Transverse colon (tissue), 4 donors: ENCODE data around the gene PCDHB15. TPM values are rescaled to one million over a fixed set of nuclear protein-coding genes. Genes with fewer than 3 reads are reported as not detected.
"Not testable (repeated sequence)": the region's sequence is repeated elsewhere in the genome, so short reads cannot be mapped to it uniquely, and the experiment has no call there.

ENCODE experiments used
- DNase-seq: peaks from one replicate; pipeline ENCODE4 v3.0.0-alpha.2; 2019
- H3K27ac ChIP-seq, 4 donors: fragments of 200-600 bp; sonication (generic); 2 replicates each; pipeline ENCODE4 v1.5.1; 2016 to 2018; ENCODE audit warnings: inconsistent platforms in 4 of 4
- H3K27me3 ChIP-seq: fragments of 200-600 bp; sonication (generic); 2 replicates; pipeline ENCODE4 v1.5.1; 2017; ENCODE audit warnings: inconsistent platforms
- H3K36me3 ChIP-seq, 4 donors: fragments of 200-600 bp; sonication (generic); 2 replicates each; pipeline ENCODE4 v1.5.1; 2017 to 2019; ENCODE audit warnings: inconsistent platforms in 4 of 4
- H3K4me1 ChIP-seq, 4 donors: fragments of 200-600 bp; sonication (generic); 2 replicates each; pipeline ENCODE4 v1.5.1; 2017 to 2020; ENCODE audit warnings: inconsistent platforms in 4 of 4
- H3K4me3 ChIP-seq, 4 donors: fragments of 200-600 bp; sonication (generic); 1 replicate in 1 of 4; 2 replicates in 3 of 4; pipeline versions ENCODE4 v1.5.1 to v1.6.1; 2017 to 2019; ENCODE audit warnings: inconsistent platforms in 4 of 4
- H3K9me3 ChIP-seq, 2 donors: fragments of 200-600 bp; sonication (generic); 2 replicates each; pipeline ENCODE4 v1.5.1; 2017 to 2019; ENCODE audit warnings: inconsistent platforms in 2 of 2
- CTCF ChIP-seq, 5 experiments: fragments of 200-600 bp in 3 of 5; fragments of 450-650 bp in 2 of 5; sonication (generic) in 3 of 5; IDR thresholded peaks; 1 replicate in 2 of 5; 2 replicates in 3 of 5; pipeline ENCODE4 v1.5.1; 2016 to 2017; ENCODE audit warnings: antibody characterized with exemption in 5 of 5, inconsistent platforms in 3 of 5, mild to moderate bottlenecking in 2 of 5, moderate library complexity in 1 of 5
- EP300 ChIP-seq: sonication (generic); formaldehyde crosslinking; IDR thresholded peaks from one replicate; pipeline ENCODE4 v1.6.1; 2017; ENCODE audit warnings: antibody characterized with exemption, low read depth
- POLR2A ChIP-seq: fragments of 450-650 bp; IDR thresholded peaks from one replicate; pipeline ENCODE4 v1.6.1; 2016; ENCODE audit warnings: antibody characterized with exemption, mild to moderate bottlenecking, moderate library complexity
- POLR2AphosphoS5 ChIP-seq, 3 donors: sonication (generic); formaldehyde crosslinking; IDR thresholded peaks; one replicate each; pipeline ENCODE4 v1.6.1; 2016; ENCODE audit warnings: antibody characterized with exemption in 3 of 3
- WGBS, 2 donors: methylation state at CpG; one replicate each; pipeline ENCODE4 v1.1.5; 2018; ENCODE audit warnings: low coverage in 1 of 2; 5-methylcytosine and 5-hydroxymethylcytosine counted together
- in situ Hi-C, 4 donors: fragments of 200-750 bp; cut with MboI; loops; one replicate each; pipeline versions ENCODE4 v1.15.0 to v1.15.1; 2017; ENCODE audit warnings: low sequenced_read_pairs in 3 of 4, low pct_ligation_motif_present in 1 of 4, low pct_unique_long_range_greater_than_20kb in 1 of 4
- intact Hi-C: fragments of 100-400 bp; cut with DNase I; formaldehyde crosslinking; loops from one replicate; pipeline ENCODE4 v1.15.1; 2023; ENCODE audit warnings: low total_unique reads
- total RNA-seq, 4 donors: library from RNA; depleted of rRNA; stranded (reverse); fragments of >200 nt; gene quantifications; one replicate each; pipeline ENCODE4 v1.1.0, GENCODE V29; 2016

Gene PCDHB15
- 1 to 10 TPM in 3 of 4 donors, under 1 TPM in 1; 0.75 to 5.6 (median 1.1) TPM for total RNA-seq

- in situ Hi-C loops = no loop called here
- DNase-seq = peak; percentile 13
- 23 to 34% methylated on average over 8 to 16 of the region's 16 CpGs for WGBS, 2 donors
Observed at GRCh38 chr5:141245250-141245717, at the start of gene PCDHB15. TSS of gene PCDHB15 (plus strand) at chr5:141245395. CDS start at chr5:141245579, 184 bp downstream.

GRCh38 chr5:141196363-141196762, 48.8 kb upstream of the PCDHB15 start:
- H3K36me3 ChIP-seq = no peaks in the 10 kb centered on the region
- H3K4me3 ChIP-seq = no peak overlapping the region
- no peaks in the 10 kb centered on the region for H3K4me1 ChIP-seq
- in situ Hi-C loops = no loop called here
- TF ChIP-seq POLR2A = no peak
- no peak for TF ChIP-seq POLR2AphosphoS5 (IDR thresholded peaks at IDR 0.05)
- TF ChIP-seq EP300 = no peak
- no peak for TF ChIP-seq CTCF (IDR thresholded peaks at IDR 0.05)
- H3K9me3 ChIP-seq = peaks cover 40 to 57% of the 10 kb centered on the region in 2 donors
- DNase-seq = no peak
- intact Hi-C loops = no loop called here
- no peak overlapping the region for H3K27ac ChIP-seq
- H3K27me3 ChIP-seq = no peaks in the 10 kb centered on the region
- WGBS, 2 donors = 48 to 51% methylated on average over 3 of the region's 3 CpGs

More at GRCh38 chr5:141245250-141245717, at the start of gene PCDHB15:
- Histone ChIP-seq H3K4me3 (no peak within 1 kb of the TSS), H3K27ac (no peak within 1 kb of the TSS), H3K36me3 (no peaks in the 10 kb centered on the region), H3K4me1 (no peaks in the 10 kb centered on the region), H3K27me3 (no peaks in the 10 kb centered on the region), H3K9me3 (peaks cover 77 to 98% of the 10 kb centered on the region in 2 donors)
- intact Hi-C loops = no loop called here
- TF ChIP-seq EP300 (no peak), CTCF (IDR thresholded peaks at IDR 0.05) (peak in 1 of 5 experiments; percentile 9), POLR2AphosphoS5 (IDR thresholded peaks at IDR 0.05) (no peak), POLR2A (no peak)

GRCh38 chr5:141199359-141200235, 45.6 kb upstream of the PCDHB15 start, which contains the start of gene PCDHB11:
TSS of gene PCDHB11 (plus strand) at chr5:141199627. CDS start at chr5:141199775, 148 bp downstream.
- Histone ChIP-seq H3K27me3 (no peaks in the 10 kb centered on the region), H3K27ac (no peak within 1 kb of the TSS), H3K4me1 (no peaks in the 10 kb centered on the region), H3K9me3 (peaks cover 41 to 61% of the 10 kb centered on the region in 2 donors), H3K4me3 (no peak within 1 kb of the TSS), H3K36me3 (no peaks in the 10 kb centered on the region)
- in situ Hi-C loops (loop anchor here (25.0 kb wide), 2 partner anchors 188 to 363 kb away; partner anchors contain the start of genes PCDHGA7 (in 1 of the 4), PCDHGA8 (in 1 of the 4), PCDHGB4 (in 1 of the 4) and PCDHGB5 (in 1 of the 4)), intact Hi-C loops (no loop called here)
- TF ChIP-seq EP300 (no peak), CTCF (IDR thresholded peaks at IDR 0.05) (peak in 1 of 5 experiments; percentile 6)
- WGBS, 2 donors = 51 to 60% methylated on average over 16 to 21 of the region's 21 CpGs
- DNase-seq = no peak

GRCh38 chr5:141201126-141201525, 44.1 kb upstream of the PCDHB15 start:
- H3K9me3 ChIP-seq = peaks cover 34 to 48% of the 10 kb centered on the region in 2 donors
- H3K27ac ChIP-seq, H3K4me3 ChIP-seq, DNase-seq, intact Hi-C loops, H3K27me3 ChIP-seq, H3K4me1 ChIP-seq, H3K36me3 ChIP-seq: not testable (repeated sequence)
- 71% methylated on average over 17 of the region's 38 CpGs; no CpG with 5 or more reads in 1 of the 2 donors for WGBS, 2 donors
- in situ Hi-C loops = loop anchor here (25.0 kb wide), 2 partner anchors 186 to 361 kb away; partner anchors contain the start of genes PCDHGA7 (in 1 of the 4), PCDHGA8 (in 1 of the 4), PCDHGB4 (in 1 of the 4) and PCDHGB5 (in 1 of the 4)

- H3K27me3 ChIP-seq, H3K36me3 ChIP-seq, H3K4me1 ChIP-seq, DNase-seq, intact Hi-C loops, H3K4me3 ChIP-seq, H3K27ac ChIP-seq: not testable (repeated sequence)
- WGBS, 2 donors = 67% methylated on average over 16 of the region's 35 CpGs; no CpG with 5 or more reads in 1 of the 2 donors
- H3K9me3 ChIP-seq = peaks cover 29 to 43% of the 10 kb centered on the region in 2 donors
- in situ Hi-C loops = loop anchor here (25.0 kb wide), 2 partner anchors 186 to 361 kb away; partner anchors contain the start of genes PCDHGA7 (in 1 of the 4), PCDHGA8 (in 1 of the 4), PCDHGB4 (in 1 of the 4) and PCDHGB5 (in 1 of the 4)
Observed at GRCh38 chr5:141201646-141202045, 43.5 kb upstream of the PCDHB15 start.
